GM21360 (cell line): ENCODE results near the gene TRIM40.
"Not testable (repeated sequence)": the region's sequence is repeated elsewhere in the genome, so short reads cannot be mapped to it uniquely, and the experiment has no call there.

Experiments
- ATAC-seq: cut with Tn5 transposase; IDR thresholded peaks from one replicate; pipeline ENCODE4 v1.9.1; 2021; ENCODE audit warnings: mild to moderate bottlenecking, moderate library complexity; ENCODE audit not compliant: unreplicated experiment

The TRIM40 gene

GRCh38 chr6:30162265-30163089 lies 26.5 kb downstream of the TRIM40 start:
- no peak for ATAC-seq

GRCh38 chr6:30163090-30163917 lies 27.4 kb downstream of the TRIM40 start, which contains the start of gene TRIM15:
Gene TRIM15 (plus strand): TSS chr6:30163546. CDS start chr6:30163685, 139 bp downstream.
- no peak for ATAC-seq

GRCh38 chr6:30163918-30164654 lies 28.1 kb downstream of the TRIM40 start:
- ATAC-seq = no peak

DNA sequence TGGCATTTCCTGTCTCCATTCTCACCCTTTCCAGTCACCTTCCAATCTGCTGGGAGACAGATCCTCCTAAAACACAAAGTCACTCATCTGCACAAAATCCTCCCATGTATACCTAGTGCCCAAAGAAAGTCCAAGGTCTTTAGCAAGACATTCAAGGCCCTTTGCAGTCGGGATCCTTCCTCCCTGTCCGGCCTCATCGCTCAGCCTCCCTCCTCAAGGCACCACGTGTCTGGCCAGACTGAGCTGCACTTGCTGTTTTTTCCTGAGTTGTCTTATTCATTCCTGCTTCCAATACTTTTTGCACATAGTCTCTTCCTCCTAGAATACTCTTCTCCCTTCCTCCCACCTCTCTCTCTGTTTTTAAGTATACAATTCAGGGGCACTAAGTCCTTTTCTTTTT lies 28.8 kb downstream of the TRIM40 start:
- no peak for ATAC-seq

DNA sequence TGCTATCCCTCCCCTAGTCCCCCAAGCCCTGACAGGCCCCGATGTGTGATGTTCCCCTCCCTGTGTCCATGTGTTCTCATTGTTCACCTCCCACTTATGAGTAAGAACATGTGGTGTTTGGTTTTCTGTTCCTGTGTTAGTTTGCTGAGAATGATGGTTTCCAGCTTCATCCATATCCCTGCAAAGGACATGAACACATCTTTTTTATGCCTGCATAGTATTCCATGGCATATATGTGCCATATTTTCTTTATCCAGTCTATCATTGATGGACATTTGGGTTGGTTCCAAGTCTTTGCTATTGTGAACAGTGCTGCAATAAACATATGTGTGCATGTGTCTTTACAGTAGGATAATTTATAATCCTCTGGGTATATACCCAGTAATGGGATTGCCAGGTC lies 29.3 kb downstream of the TRIM40 start:
- ATAC-seq = not testable (repeated sequence)

DNA sequence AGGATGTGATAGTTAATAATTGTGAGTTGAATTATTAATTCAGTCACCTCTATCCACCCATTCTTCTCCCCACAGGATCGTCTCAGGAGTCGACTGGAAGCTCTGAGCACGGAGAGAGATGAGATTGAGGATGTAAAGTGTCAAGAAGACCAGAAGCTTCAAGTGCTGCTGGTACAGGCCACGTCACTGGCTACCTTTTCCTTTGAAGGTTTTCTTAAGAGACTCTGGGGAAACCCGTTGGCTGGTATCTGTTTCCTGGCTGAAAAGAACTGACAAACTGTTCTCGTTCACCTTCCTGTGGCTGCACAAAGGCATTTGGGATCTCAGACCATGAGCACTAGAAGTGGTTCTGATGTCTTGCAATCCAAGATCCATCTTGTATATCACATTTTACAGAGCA lies 31.2 kb downstream of the TRIM40 start:
- no peak for ATAC-seq

- no peak for ATAC-seq
Measured at GRCh38 chr6:30168741-30169140, 32.8 kb downstream of the TRIM40 start.

DNA sequence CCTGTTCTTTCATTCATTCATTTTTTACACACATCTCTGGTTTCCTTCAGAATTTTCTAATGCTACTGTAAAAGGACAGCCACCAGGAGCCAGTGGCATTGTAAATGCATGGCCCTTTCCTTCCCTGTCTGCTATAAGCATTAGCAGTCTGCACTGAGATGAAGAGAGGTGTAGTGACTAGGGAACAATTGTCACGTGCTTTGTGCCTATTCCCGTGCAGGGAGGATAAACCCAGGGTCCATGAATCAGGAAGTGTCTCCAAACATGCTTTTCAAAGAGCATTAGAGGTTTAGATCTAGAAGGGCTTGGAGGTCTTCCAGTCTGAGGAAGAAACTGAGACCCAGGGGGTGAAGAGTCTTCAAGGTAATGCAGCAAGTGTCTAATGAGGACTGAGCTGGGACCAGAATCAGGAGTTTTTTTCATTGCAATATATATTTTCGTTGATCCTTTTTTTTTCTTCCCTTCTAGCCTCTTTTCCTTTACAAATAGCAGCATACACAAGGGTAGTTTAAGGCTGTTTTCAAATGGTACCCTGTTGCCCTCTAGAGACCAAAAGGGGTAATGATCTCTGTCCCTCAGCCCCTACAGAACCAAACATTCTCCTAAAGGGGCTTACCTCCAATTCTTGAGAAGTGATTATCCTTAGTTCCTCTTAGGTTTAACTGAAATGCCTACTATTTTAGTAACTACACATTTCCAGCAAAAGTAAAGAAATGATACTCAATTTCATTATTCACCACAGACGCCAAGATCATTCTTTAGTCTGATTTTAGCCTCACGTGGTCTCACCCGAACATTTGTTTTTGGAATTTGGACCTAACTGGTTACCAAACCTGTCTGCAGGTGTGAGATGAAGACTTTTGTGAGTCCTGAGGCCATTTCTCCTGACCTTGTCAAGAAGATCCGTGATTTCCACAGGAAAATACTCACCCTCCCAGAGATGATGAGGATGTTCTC lies 34.0 kb downstream of the TRIM40 start:
- no peak for ATAC-seq

- ATAC-seq = no peak
Measured at GRCh38 chr6:30171677-30172471, 35.9 kb downstream of the TRIM40 start.

DNA sequence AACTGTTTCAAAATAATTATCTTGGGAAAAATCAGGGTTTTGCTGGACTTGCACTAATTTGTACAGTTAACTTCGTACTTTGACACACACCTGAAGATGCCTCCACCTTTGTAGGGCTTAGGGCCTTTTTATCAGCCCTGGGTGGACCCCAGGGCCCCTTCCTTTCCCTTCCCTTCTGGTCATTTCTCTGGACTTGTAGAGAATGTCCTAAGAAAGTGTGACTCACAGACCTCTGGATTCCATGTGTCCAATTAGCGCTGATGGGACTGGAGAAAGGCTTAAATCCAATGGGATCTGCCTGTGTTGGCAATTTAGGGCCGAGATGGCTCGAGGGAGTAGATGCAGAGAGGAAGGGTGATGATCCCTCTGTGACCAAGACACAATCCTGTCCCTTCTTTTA lies 36.7 kb downstream of the TRIM40 start:
- no peak for ATAC-seq

DNA sequence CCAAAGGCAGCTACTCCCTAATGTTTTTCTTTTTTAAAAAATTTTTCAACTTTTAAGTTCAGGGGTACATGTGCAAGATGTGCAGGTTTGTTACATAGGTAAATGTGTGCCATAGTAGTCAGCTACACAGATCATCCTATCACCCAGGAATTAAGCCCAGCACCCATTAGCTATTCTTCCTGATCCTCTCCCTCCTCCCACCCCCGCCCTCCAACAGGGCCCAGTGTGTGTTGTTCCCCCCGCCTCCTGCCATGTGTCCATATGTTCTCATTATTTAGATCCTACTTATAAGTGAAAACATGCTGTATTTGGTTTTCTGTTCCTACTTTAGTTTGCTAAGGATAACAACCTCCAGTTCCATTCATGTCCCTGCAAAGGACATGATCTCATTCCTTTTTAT lies 39.8 kb downstream of the TRIM40 start:
- ATAC-seq = no peak

DNA sequence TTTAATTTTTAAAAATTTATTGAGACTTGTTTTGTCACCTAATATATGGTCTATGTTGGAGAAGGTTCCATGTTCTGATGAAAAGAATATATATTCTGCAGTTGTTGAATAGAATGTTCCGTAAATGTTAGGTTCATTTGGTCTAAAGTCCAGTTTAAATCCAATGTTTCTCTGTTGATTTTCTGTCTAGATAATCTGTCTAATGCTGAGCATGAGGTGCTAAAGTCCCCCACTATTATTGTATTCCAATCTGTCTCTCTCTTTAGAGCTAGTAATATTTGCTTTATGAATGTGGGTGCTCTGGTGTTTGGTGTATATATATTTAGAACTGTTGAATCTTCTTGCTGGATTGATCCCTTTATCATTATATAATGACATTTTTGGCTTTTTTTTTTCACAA lies 42.9 kb downstream of the TRIM40 start:
- no peak for ATAC-seq

GRCh38 chr6:30180145-30180544 lies 44.2 kb downstream of the TRIM40 start:
- no peak for ATAC-seq

- no peak for ATAC-seq
Measured at GRCh38 chr6:30184417-30185031, 48.6 kb downstream of the TRIM40 start.

GRCh38 chr6:30185846-30186484 lies 50.0 kb downstream of the TRIM40 start:
- no peak for ATAC-seq

DNA sequence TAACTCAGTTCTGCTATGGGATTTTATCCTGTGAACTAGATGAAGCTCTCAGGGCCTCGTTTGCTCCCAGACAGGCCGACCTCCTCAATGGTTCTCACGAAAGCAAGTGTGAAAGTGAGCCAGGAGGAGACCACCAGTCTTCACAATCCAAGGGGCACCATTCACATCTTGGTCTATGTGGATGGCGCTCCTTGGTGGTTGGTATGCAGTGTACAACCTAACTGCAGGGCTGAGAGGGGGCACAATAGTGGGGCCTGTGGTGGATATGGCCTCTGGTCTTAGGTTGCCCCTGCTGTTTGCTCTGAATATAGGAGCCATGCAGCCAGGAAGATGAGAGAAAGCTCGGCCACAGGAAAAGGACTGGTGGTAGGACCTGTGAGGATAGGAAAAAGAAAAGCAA lies 52.6 kb downstream of the TRIM40 start:
- ATAC-seq = no peak

DNA sequence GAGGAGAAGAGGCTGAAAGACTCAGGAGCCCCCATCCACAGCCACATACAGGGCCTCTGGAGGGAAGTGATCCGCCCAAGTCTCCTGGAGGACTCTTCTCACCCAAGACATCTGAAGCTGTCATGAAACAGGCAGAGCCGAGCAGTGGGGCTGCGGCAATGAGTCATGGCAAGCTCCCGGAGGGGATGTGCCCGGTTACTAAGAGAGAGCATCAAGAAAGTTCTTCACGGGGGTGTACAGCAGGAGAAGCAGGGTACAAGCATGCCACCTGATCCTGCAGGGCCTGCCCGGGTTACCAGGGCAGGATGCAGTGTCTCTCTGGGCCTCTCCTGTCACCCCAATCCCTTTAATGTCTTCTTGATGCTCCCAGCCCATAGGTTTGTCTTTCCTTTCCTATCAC lies 56.1 kb downstream of the TRIM40 start:
- no peak for ATAC-seq
